Naive thymus-derived CD4-positive, alpha-beta T cell (primary cell): Measurements from ENCODE around the gene STARD5. TPM values are rescaled to one million over a fixed set of nuclear protein-coding genes. Genes with fewer than 3 reads are reported as not detected.
A peak's percentile ranks its signal among the peaks of the same experiment; 100 is the strongest.

Experiments
- ATAC-seq: fragments of 150-1000 bp; cut with Tn5 transposase; 2 replicates; pipeline ENCODE4 v1.10.0; 2021; ENCODE audit warnings: mild to moderate bottlenecking, moderate library complexity
- CTCF ChIA-PET: fragments of 350-600 bp; sonication (Branson Sonifier 250); formaldehyde crosslinking; loops from one replicate; lab custom pipeline; 2021; ENCODE audit warnings: antibody characterized with exemption; lab: Charles Lee
- POLR2A ChIA-PET: fragments of 350-600 bp; sonication (Branson Sonifier 250); formaldehyde crosslinking; loops from one replicate; lab custom pipeline; 2021; ENCODE audit warnings: antibody characterized with exemption, inconsistent platforms; lab: Charles Lee
- DNase-seq, 9 donors: peaks; one replicate each; pipeline versions ENCODE4 v3.0.0 to v3.0.0-alpha.2; 2020 to 2022; ENCODE audit warnings: mixed read lengths in 1 of 9
- H3K27ac ChIP-seq: one replicate; pipeline ENCODE4 v1.7.0; 2013; ENCODE audit warnings: mild to moderate bottlenecking, low read depth, low read length, moderate library complexity
- H3K27me3 ChIP-seq, 2 donors: one replicate each; pipeline ENCODE4 v1.7.0; 2013; ENCODE audit warnings: low read length in 2 of 2, mild to moderate bottlenecking in 2 of 2, moderate library complexity in 2 of 2; ENCODE audit not compliant: control insufficient read depth in 2 of 2, insufficient read depth in 2 of 2
- H3K36me3 ChIP-seq, 3 experiments: 1 replicate in 2 of 3; 2 replicates in 1 of 3; pipeline ENCODE4 v1.7.0; 2013; ENCODE audit warnings: low read length in 3 of 3, mild to moderate bottlenecking in 3 of 3, moderate library complexity in 1 of 3; ENCODE audit not compliant: insufficient read depth in 3 of 3, control insufficient read depth in 2 of 3
- H3K4me1 ChIP-seq, 2 donors: one replicate each; pipeline ENCODE4 v1.7.0; 2013; ENCODE audit warnings: low read length in 2 of 2, mild to moderate bottlenecking in 2 of 2, moderate library complexity in 1 of 2; ENCODE audit not compliant: control insufficient read depth in 2 of 2, insufficient read depth in 2 of 2
- H3K4me3 ChIP-seq: 2 replicates; pipeline ENCODE4 v1.7.0; 2013; ENCODE audit warnings: mild to moderate bottlenecking, low read length
- H3K9me3 ChIP-seq, 3 experiments: 1 replicate in 2 of 3; 2 replicates in 1 of 3; pipeline ENCODE4 v1.7.0; 2013; ENCODE audit warnings: low read length in 3 of 3; ENCODE audit not compliant: control insufficient read depth in 2 of 3
- H3K27ac Mint-ChIP-seq, 9 donors: one replicate each; pipeline ENCODE4 v1.8.0; 2020 to 2022; ENCODE audit warnings: mixed read lengths in 9 of 9, mild to moderate bottlenecking in 8 of 9, moderate library complexity in 5 of 9, inconsistent platforms in 2 of 9
- H3K27me3 Mint-ChIP-seq, 5 donors: one replicate each; pipeline ENCODE4 v1.8.0; 2021 to 2022; ENCODE audit warnings: mixed read lengths in 5 of 5, mild to moderate bottlenecking in 1 of 5
- H3K36me3 Mint-ChIP-seq, 5 donors: one replicate each; pipeline ENCODE4 v1.8.0; 2020 to 2022; ENCODE audit warnings: mixed read lengths in 5 of 5, mild to moderate bottlenecking in 3 of 5, inconsistent platforms in 1 of 5
- H3K4me1 Mint-ChIP-seq, 7 donors: one replicate each; pipeline ENCODE4 v1.8.0; 2020 to 2022; ENCODE audit warnings: mixed read lengths in 7 of 7, mild to moderate bottlenecking in 3 of 7, inconsistent platforms in 1 of 7
- H3K4me3 Mint-ChIP-seq, 10 donors: one replicate each; pipeline ENCODE4 v1.8.0; 2020 to 2022; ENCODE audit warnings: mild to moderate bottlenecking in 10 of 10, mixed read lengths in 10 of 10, moderate library complexity in 6 of 10, inconsistent platforms in 2 of 10
- H3K9me3 Mint-ChIP-seq, 11 donors: one replicate each; pipeline ENCODE4 v1.8.0; 2020 to 2022; ENCODE audit warnings: mixed read lengths in 11 of 11, mild to moderate bottlenecking in 4 of 11, inconsistent platforms in 1 of 11, moderate library complexity in 1 of 11
- intact Hi-C, 2 donors: fragments of 100-400 bp; cut with micrococcal nuclease; formaldehyde crosslinking; loops; one replicate each; pipeline ENCODE4 v1.15.1; 2023
- polyA plus RNA-seq, 2 donors: library from polyadenylated mRNA; unstranded; fragments of 300-500 nt; fragmentation: Illumina TruSeq; gene quantifications; one replicate each; pipeline ENCODE4 v1.2.3, GENCODE V29; 2021
- total RNA-seq, 6 experiments: library from RNA in 5 of 6; stranded (reverse) in 5 of 6; gene quantifications; 1 replicate in 5 of 6; 2 replicates in 1 of 6; pipeline ENCODE4 v1.2.3 and lab custom pipeline; 2021 to 2026

The STARD5 gene
- total and polyA plus RNA-seq, 7 experiments from 2014 or later: 5.0 to 13.5 (median 10.1) TPM

DNA sequence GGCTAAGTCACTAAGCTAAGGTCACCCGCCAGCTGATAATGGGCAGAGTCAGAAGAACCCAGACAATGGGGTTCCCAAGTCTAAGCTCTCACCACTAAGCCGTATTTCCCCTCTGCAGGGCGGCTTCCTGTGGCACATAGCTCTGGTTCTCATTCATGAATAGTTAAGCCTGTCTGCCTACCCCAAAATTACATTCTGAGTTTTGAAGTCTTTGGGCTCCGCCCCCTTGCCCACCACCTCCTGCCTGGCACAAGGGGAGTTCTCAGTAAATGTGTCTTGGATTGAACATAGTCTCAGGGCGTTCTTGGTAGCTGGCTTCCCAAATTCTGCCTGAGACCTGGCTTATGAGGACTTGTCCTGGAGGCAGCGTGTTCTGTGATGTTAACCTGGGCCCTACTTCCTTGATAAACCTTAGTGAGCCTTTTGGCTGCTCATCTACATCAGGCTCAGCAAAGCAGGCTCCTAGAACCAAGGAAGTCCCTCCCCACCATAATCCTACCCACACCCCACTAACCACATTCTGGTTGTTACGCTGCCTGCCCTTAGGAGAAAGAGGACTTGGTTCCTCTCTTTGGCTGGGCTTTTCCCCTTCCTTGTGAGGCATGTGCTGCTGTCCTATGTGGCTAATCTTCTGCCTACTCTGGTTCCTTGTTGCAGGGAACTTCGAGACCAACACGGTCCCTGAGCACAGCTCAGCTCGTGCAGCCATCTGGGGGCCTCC lies 54.9 kb downstream of the STARD5 start:
- H3K27ac Mint-ChIP-seq: peak overlapping the region; percentile 60 to 88 (median 77)
- POLR2A ChIA-PET: interaction anchor here (0.7 to 17.1 kb wide), 3 partner anchors 19 to 48 kb away, joined by 3 to 642 read pairs (median 3); no protein-coding TSS in a partner anchor

DNA sequence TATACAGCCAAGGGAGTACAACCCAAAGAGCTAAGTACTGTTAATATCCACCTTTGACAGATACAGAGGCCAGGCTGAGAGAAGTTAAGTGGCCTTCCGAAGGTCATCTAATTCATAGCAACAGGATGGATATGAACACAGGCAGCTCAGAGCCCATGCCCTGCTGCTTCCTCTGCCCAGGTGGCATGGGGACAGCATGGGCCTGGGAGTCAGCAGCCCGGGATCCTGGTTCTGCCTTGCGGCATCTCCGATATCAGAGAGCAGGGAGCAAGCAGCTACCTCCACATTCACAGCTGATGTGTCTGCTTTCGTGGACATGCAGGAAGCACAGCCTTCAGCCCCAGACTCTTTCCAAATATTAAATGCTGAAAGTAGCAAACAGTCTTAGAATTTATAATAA lies 55.6 kb downstream of the STARD5 start:
- CTCF ChIA-PET: interaction anchor here (0.6 to 4.3 kb wide), 12 partner anchors 13 to 813 kb away, joined by 3 to 72 read pairs (median 3); no protein-coding TSS in a partner anchor
- no peak for DNase-seq
- ATAC-seq: no peak
- H3K9me3 ChIP-seq: no peaks in the 10 kb centered on the region
- intact Hi-C loops: loop anchor here (10.0 kb wide), 3 partner anchors 494 to 776 kb away; partner anchors contain the start of genes CEMIP (in 1 of the 2) and MEX3B (in 1 of the 2)
- H3K27me3 ChIP-seq: no peaks in the 10 kb centered on the region
- no peaks in the 10 kb centered on the region for H3K36me3 Mint-ChIP-seq
- peaks cover 9 to 25% of the 10 kb centered on the region in 2 donors for H3K4me1 ChIP-seq
- peaks cover 0 to 13% (median 5%) of the 10 kb centered on the region in 5 donors for H3K27me3 Mint-ChIP-seq
- POLR2A ChIA-PET: interaction anchor here (0.7 to 17.1 kb wide), 2 partner anchors 20 to 32 kb away, joined by 3 to 642 read pairs; no protein-coding TSS in a partner anchor
- H3K36me3 ChIP-seq: no peaks in the 10 kb centered on the region
- H3K4me3 Mint-ChIP-seq: no peak overlapping the region
- peak overlapping the region in 3 of 9 donors; percentile 71 to 88 (median 80) for H3K27ac Mint-ChIP-seq
- no peaks in the 10 kb centered on the region for H3K9me3 Mint-ChIP-seq
- peaks cover 23 to 43% (median 35%) of the 10 kb centered on the region in 7 donors for H3K4me1 Mint-ChIP-seq
- no peak overlapping the region for H3K4me3 ChIP-seq
- H3K27ac ChIP-seq: no peak overlapping the region

More for the DNA sequence above, 54.9 kb downstream of the STARD5 start:
- Mint-ChIP-seq H3K36me3 (no peaks in the 10 kb centered on the region), H3K27me3 (peaks cover 0 to 13% (median 5%) of the 10 kb centered on the region in 5 donors), H3K4me3 (peak overlapping the region in 3 of 10 donors; percentile 15 to 29 (median 21)), H3K4me1 (peaks cover 23 to 43% (median 35%) of the 10 kb centered on the region in 7 donors), H3K9me3 (no peaks in the 10 kb centered on the region)
- H3K9me3 ChIP-seq: no peaks in the 10 kb centered on the region
- peaks cover 9 to 25% of the 10 kb centered on the region in 2 donors for H3K4me1 ChIP-seq
- no peak overlapping the region for H3K4me3 ChIP-seq
- CTCF ChIA-PET: interaction anchor here (0.5 to 4.3 kb wide), 10 partner anchors 11 to 293 kb away, joined by 3 to 72 read pairs (median 3); no protein-coding TSS in a partner anchor
- no peak for DNase-seq
- peak overlapping the region; percentile 56 for H3K27ac ChIP-seq
- no peaks in the 10 kb centered on the region for H3K36me3 ChIP-seq
- no peaks in the 10 kb centered on the region for H3K27me3 ChIP-seq
- intact Hi-C loops: loop anchor here (10.0 kb wide), 3 partner anchors 494 to 776 kb away; partner anchors contain the start of genes CEMIP (in 1 of the 2) and MEX3B (in 1 of the 2)
- ATAC-seq: peak; percentile 8

DNA sequence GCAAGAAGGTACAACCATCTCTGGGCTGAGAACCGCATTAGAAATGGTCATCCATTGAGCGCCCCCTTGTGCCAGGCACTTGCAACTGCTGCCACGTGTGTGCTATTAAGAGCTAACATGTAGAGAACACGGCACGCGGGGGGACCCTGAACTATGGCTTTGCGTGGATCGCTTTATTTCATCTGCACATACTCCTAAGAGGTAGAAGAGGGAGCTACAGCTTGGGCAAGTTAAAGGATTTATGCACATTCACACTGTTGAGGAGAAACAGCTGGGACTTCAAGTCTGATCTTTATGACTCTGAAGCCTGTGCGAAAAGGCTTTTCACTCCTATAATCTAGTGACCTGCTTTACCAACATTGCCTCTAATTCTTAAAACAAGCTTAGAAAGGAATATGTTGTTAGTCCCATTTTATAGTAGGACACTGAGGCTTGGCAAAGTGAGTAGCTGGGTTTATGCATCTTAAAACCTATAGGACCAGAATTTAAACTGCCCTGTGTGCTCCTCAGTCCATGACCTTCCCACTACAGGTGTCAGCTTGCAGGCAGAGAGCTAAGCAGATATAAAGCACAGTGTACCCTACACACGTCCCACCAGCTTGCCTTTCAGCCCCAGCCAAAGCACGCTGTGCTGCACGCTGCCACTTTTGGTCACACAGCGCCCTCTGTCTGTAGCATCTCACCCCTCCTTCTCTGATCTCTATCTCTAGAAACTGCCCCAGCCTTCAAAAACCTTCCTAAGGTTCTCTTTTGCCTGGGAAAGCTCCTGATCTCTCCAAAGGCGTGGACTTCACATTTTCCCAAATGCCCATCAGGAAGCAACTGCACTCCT lies 57.8 kb downstream of the STARD5 start:
- peak overlapping the region in 5 of 9 donors; percentile 9 to 86 (median 48) for H3K27ac Mint-ChIP-seq
- peaks cover 0 to 13% (median 5%) of the 10 kb centered on the region in 5 donors for H3K27me3 Mint-ChIP-seq
- Histone ChIP-seq H3K9me3 (no peaks in the 10 kb centered on the region), H3K27me3 (no peaks in the 10 kb centered on the region), H3K27ac (no peak overlapping the region), H3K4me1 (peaks cover 9 to 25% of the 10 kb centered on the region in 2 donors), H3K36me3 (no peaks in the 10 kb centered on the region), H3K4me3 (peak overlapping the region; percentile 50)
- ChIA-PET POLR2A (interaction anchor here (0.5 to 2.1 kb wide), 13 partner anchors 9 to 278 kb away, joined by 3 to 9 read pairs (median 4); no protein-coding TSS in a partner anchor), CTCF (interaction anchor here (0.5 to 4.3 kb wide), 88 partner anchors 8 to 930 kb away, joined by 3 to 72 read pairs (median 4); partner anchors contain the start of gene STARD5)
- no peaks in the 10 kb centered on the region for H3K36me3 Mint-ChIP-seq
- intact Hi-C loops: loop anchor here (1.0 to 10.0 kb wide), 12 partner anchors 71 to 811 kb away; partner anchors contain the start of genes CEMIP (in 1 of the 2), MESD (in 1 of the 2), MEX3B (in 1 of the 2) and TLNRD1 (in 1 of the 2)
- peak; percentile 60 to 81 (median 75) for DNase-seq
- H3K4me1 Mint-ChIP-seq: peaks cover 21 to 43% (median 35%) of the 10 kb centered on the region in 7 donors
- peak; percentile 92 for ATAC-seq
- H3K4me3 Mint-ChIP-seq: peak overlapping the region; percentile 75 to 89 (median 81)
- H3K9me3 Mint-ChIP-seq: no peaks in the 10 kb centered on the region

DNA sequence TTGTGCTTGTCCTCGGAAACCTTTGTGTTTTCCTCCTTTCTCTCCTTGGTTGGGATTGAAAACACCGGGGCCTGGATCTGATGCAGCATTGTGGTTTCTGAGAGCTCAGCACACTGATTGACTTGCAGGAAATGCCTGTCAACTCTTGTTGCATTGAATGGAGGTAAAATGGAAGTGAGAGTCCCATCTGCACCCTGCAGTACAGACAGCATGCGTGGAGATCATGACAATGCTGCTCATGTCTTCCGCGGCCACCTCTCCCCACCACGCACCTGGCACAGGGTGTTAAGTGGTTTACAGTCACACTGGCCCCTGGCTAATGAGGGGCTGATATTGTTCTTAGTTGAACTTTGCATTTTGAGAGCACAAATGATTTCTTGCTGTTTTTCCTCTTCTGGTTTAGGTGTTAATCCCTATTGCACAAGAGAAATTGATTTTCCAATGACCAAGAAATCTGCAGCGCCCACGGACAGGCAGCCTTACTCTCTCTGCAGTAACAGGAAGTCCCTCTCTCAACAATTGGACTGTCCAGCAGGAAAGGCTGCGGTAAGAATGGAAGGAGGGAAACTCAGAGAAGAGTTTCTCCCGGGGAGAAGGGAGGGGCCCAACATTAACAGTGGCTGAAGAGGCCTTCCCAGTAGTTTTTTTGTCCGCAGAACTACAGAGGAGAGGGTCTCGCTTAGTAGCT lies 58.5 kb downstream of the STARD5 start:
- Histone ChIP-seq H3K27ac (no peak overlapping the region), H3K36me3 (no peaks in the 10 kb centered on the region), H3K27me3 (no peaks in the 10 kb centered on the region), H3K4me3 (peak overlapping the region; percentile 31), H3K4me1 (peaks cover 9 to 25% of the 10 kb centered on the region in 2 donors), H3K9me3 (no peaks in the 10 kb centered on the region)
- Mint-ChIP-seq H3K4me1 (peaks cover 21 to 43% (median 35%) of the 10 kb centered on the region in 7 donors), H3K9me3 (no peaks in the 10 kb centered on the region), H3K4me3 (peak overlapping the region; percentile 75 to 89 (median 81)), H3K36me3 (no peaks in the 10 kb centered on the region), H3K27me3 (peaks cover 0 to 13% (median 5%) of the 10 kb centered on the region in 5 donors), H3K27ac (peak overlapping the region in 1 of 9 donors; percentile 1)
- DNase-seq: no peak
- intact Hi-C loops: loop anchor here (10.0 kb wide), 3 partner anchors 491 to 779 kb away; partner anchors contain the start of genes CEMIP (in 1 of the 2) and MEX3B (in 1 of the 2)
- CTCF ChIA-PET: interaction anchor here (0.7 to 4.3 kb wide), 74 partner anchors 9 to 931 kb away, joined by 3 to 72 read pairs (median 5); partner anchors contain the start of gene STARD5
- ATAC-seq: no peak
- POLR2A ChIA-PET: interaction anchor here (0.5 to 1.9 kb wide), 10 partner anchors 9 to 277 kb away, joined by 3 to 9 read pairs (median 4); no protein-coding TSS in a partner anchor

DNA sequence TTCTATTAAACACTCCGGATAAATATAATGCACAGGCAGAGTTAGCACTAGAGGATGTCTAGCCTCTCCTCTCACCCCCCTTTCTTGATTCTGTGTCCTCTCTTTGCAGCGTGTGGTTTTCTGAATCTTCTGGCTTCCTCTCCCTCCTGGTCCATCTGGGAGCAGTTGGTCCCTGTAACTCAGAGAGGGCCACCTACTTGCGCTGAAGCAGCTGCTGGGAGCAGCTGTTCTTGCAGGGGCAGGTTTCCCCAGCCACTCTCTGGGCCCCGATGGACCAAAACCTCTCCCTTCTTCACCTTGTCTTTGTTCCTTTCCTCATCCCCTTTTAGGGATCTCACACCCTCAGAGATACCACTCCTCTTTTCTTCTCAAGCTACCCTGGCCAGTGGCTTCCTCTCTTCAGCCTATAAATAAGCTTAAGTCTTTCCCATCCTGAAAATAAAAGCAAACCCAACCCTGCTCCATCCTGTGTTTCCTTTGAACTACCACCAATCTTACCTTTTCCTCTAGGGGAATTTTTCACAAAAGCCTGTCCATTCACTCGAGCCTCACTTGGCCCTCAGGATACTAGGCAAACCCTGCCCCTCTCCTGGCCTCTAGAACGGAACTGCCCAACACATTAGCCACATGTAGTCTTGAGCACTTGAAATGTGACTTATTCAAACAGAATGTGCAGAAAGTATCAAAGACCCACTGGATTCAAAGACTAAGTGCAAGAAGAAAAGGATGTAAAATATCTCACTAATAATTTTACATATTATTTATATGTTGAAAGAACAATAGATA lies 59.7 kb downstream of the STARD5 start:
- H3K4me1 ChIP-seq: peaks cover 9 to 21% of the 10 kb centered on the region in 2 donors
- no peaks in the 10 kb centered on the region for H3K27me3 ChIP-seq
- CTCF ChIA-PET: interaction anchor here (0.7 to 2.1 kb wide), 3 partner anchors 19 to 138 kb away, joined by 3 to 11 read pairs (median 3); no protein-coding TSS in a partner anchor
- H3K36me3 ChIP-seq: no peaks in the 10 kb centered on the region
- Mint-ChIP-seq H3K9me3 (no peaks in the 10 kb centered on the region), H3K27ac (no peak overlapping the region), H3K4me3 (no peak overlapping the region), H3K36me3 (no peaks in the 10 kb centered on the region), H3K27me3 (peaks cover 0 to 15% (median 5%) of the 10 kb centered on the region in 5 donors), H3K4me1 (peaks cover 20 to 39% (median 32%) of the 10 kb centered on the region in 7 donors)
- H3K9me3 ChIP-seq: no peaks in the 10 kb centered on the region
- ATAC-seq (no peak), DNase-seq (no peak)
- H3K4me3 ChIP-seq: no peak overlapping the region
- POLR2A ChIA-PET: no interaction called here
- no peak overlapping the region for H3K27ac ChIP-seq
- intact Hi-C loops: loop anchor here (10.0 kb wide), 3 partner anchors 489 to 781 kb away; partner anchors contain the start of genes CEMIP (in 1 of the 2) and MEX3B (in 1 of the 2)
